ENCODE results near the gene CHST11.
"Not testable (repeated sequence)": the region's sequence is repeated elsewhere in the genome, so short reads cannot be mapped to it uniquely, and the experiment has no call there.

The CHST11 gene

GRCh38 chr12:104738331-104738730, 281.6 kb downstream of the CHST11 start:
- no peak for DNase-seq (ENCODE audit: low read depth in 2 of 2)

- DNase-seq (ENCODE audit: low read depth in 2 of 2): no peak
Observed at GRCh38 chr12:104738776-104739642, 282.3 kb downstream of the CHST11 start.

GRCh38 chr12:104740668-104741067, 283.9 kb downstream of the CHST11 start:
- no peak for DNase-seq (ENCODE audit: low read depth in 2 of 2)

GRCh38 chr12:104741077-104741476, 284.3 kb downstream of the CHST11 start:
- no peak for DNase-seq (ENCODE audit: low read depth in 2 of 2)

GRCh38 chr12:104741497-104742367, 285.0 kb downstream of the CHST11 start:
- DNase-seq (ENCODE audit: low read depth in 2 of 2): no peak

- DNase-seq (ENCODE audit: low read depth in 2 of 2): no peak
Observed at GRCh38 chr12:104742551-104743201, 285.9 kb downstream of the CHST11 start.

GRCh38 chr12:104743202-104743580, 286.4 kb downstream of the CHST11 start:
- no peak for DNase-seq (ENCODE audit: low read depth in 2 of 2)

- not testable (repeated sequence) for DNase-seq (ENCODE audit: low read depth in 2 of 2)
Observed at GRCh38 chr12:104743753-104744548, 287.2 kb downstream of the CHST11 start.

- DNase-seq (ENCODE audit: low read depth in 2 of 2): no peak
Observed at GRCh38 chr12:104746467-104747088, 289.8 kb downstream of the CHST11 start.

- no peak for DNase-seq (ENCODE audit: low read depth in 2 of 2)
Observed at GRCh38 chr12:104747330-104747729, 290.6 kb downstream of the CHST11 start.

- DNase-seq (ENCODE audit: low read depth in 2 of 2): no peak
Observed at GRCh38 chr12:104747955-104748354, 291.2 kb downstream of the CHST11 start.

- DNase-seq (ENCODE audit: low read depth in 2 of 2): no peak
Observed at GRCh38 chr12:104748356-104748755, 291.6 kb downstream of the CHST11 start.

GRCh38 chr12:104748790-104749189, 292.0 kb downstream of the CHST11 start:
- DNase-seq (ENCODE audit: low read depth in 2 of 2): no peak

GRCh38 chr12:104749545-104749944, 292.8 kb downstream of the CHST11 start:
- no peak for DNase-seq (ENCODE audit: low read depth in 2 of 2)

- no peak for DNase-seq (ENCODE audit: low read depth in 2 of 2)
Observed at GRCh38 chr12:104750061-104750460, 293.3 kb downstream of the CHST11 start.

GRCh38 chr12:104751120-104751519, 294.4 kb downstream of the CHST11 start:
- DNase-seq (ENCODE audit: low read depth in 2 of 2): no peak

GRCh38 chr12:104751594-104751993, 294.8 kb downstream of the CHST11 start:
- no peak for DNase-seq (ENCODE audit: low read depth in 2 of 2)

- no peak for DNase-seq (ENCODE audit: low read depth in 2 of 2)
Observed at GRCh38 chr12:104752016-104752415, 295.3 kb downstream of the CHST11 start.

- DNase-seq (ENCODE audit: low read depth in 2 of 2): no peak
Observed at GRCh38 chr12:104752881-104753280, 296.1 kb downstream of the CHST11 start.

- no peak for DNase-seq (ENCODE audit: low read depth in 2 of 2)
Observed at GRCh38 chr12:104756901-104757300, 300.2 kb downstream of the CHST11 start.

GRCh38 chr12:104758771-104759170, 302.0 kb downstream of the CHST11 start:
- no peak for DNase-seq (ENCODE audit: low read depth in 2 of 2)
